ENCODE data around the gene STIMATE.

Gene STIMATE

DNA sequence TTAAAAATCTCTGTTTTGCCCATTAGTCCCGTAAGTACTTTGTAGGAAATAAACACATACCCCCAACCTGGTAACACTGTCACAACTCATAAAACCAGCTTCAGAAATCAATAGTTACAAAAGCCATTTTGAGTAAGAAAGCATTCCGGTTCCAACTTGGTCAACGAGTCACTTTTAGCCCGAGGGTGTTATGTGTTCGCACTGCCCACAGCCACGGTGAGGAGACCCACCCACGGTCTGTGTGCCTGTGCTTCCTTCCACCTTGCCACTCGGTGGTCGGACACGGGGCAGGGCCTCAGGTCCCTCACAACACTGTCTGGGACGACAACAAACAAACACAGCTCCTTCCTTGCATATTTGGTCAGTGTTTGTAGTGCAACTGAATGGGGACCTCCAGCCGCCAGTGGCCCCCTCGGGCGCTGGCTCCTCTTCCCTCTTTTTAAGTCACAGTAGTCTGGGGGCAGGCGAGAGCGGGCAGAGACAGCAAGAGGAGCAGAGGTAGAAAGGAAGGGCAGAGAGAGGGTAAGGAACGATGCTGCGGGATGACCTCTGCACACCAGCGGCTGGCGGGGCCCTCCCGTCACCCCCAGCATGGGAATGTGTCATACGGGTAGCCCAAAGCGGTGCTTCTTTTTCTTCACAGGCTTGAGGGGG lies 57.3 kb downstream of the STIMATE start:
- no peak for DNase-seq

DNA sequence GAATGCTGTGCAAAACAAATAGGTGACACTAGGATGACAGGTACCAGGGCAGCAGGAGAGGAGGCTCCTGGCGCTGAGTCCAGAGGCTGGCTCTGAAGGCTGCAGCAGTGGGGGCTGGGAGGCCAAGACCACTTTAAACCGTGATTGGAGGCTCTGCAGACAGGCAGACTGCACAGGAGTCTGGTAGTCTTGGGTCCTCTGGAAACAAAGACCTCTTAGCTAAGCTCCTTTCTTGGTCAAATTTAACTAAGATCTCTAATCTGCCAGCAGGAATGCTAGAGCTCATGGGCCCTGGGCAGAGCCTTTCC lies 58.1 kb downstream of the STIMATE start:
- no peak for DNase-seq

- DNase-seq = no peak
Observed at GRCh38 chr3:52838561-52839267, 58.6 kb downstream of the STIMATE start.

GRCh38 chr3:52836986-52837385 lies 60.4 kb downstream of the STIMATE start:
- DNase-seq = no peak

DNA sequence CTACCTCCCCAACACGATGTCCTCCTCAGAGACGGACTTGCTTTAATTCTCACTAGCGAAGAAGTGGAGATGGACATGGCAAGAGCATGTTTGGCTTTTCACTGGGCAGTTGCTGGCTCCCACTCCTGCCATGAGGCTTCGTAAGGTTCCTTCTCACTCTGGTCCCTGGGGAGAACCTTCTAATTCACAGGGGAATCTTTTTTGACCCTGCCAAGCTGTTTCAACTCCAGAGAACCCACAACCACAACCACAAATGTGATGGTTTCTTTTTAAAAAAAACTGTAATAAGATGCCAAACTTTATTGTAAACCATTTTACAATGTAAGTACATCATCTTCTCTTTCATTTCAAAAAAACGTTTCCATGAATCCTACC lies 60.9 kb downstream of the STIMATE start:
- DNase-seq = no peak

GRCh38 chr3:52835766-52836470 lies 61.4 kb downstream of the STIMATE start:
- DNase-seq = no peak

- DNase-seq = no peak
Observed at GRCh38 chr3:52834871-52835501, 62.4 kb downstream of the STIMATE start, which contains the start of gene MUSTN1. Gene MUSTN1 (minus strand): TSS chr3:52835019. CDS start chr3:52834948, 71 bp downstream.

DNA sequence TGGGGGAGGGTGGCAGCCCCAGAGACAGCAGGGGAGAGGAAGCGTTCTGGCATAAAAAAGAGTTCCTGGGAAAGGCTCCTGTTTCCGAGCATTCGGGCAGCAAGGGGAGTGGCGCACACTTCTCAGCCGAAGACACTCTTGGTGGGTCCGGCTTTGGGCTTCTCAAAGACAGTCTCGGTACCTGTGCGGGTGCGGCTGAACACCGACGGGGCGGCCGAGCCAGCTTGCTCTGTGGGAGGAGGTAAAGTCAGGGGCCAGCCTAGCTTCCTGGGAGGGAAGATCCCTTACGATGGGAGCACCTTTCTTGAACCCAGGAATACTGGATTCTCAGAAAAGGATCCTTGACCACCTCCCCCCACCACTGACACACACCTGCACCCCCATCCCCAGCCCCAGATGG lies 64.1 kb downstream of the STIMATE start:
- no peak for DNase-seq

- peak in 1 of 2 donors; percentile 34 for DNase-seq
Observed at GRCh38 chr3:52831500-52832301, 65.6 kb downstream of the STIMATE start.

DNA sequence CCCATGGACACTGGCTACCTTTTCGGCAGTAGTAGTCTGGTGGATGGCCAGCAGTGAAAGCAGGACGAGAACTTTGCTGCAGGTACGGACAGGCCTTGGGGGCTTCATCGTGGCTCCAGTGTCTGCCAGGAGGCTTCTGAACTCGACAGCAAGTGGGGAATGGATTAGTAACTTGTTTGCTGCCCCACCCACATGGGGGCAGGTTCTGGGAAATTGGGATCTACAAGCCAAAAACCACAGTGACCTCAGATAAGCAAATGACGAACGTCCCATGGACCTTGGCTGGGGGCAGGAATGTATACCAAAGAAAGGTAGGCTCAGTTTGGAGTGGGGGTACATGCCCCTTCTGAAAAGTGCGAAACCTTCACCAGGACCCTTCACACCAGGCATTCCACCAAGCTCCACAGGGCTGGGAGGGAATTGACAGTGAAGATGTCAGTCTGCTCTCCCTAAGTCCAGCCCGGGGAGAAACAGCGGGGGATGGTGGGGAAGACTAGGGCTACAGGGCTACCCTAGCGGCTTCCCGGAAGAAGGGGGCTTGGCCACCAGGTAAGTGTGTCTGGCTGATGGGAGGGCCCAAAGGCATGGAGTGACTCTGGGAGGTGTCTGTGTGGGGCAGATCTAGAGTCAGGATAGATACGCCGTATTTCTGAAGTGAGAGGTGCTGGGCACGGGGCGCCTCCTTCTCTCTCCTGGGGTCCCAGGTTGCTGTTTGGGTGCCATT lies 66.7 kb downstream of the STIMATE start, which contains the start of gene ITIH4:
ITIH4 (minus strand) TSS at position 138 of the 724 bp plus-strand sequence; CDS start at position 108, 30 bp downstream.
- no peak for DNase-seq

- DNase-seq = peak in 1 of 2 donors; percentile 14
Observed at GRCh38 chr3:52829906-52830463, 67.4 kb downstream of the STIMATE start.

- DNase-seq = no peak
Observed at GRCh38 chr3:52829482-52829881, 67.9 kb downstream of the STIMATE start.

- DNase-seq = no peak
Observed at GRCh38 chr3:52827866-52828376, 69.4 kb downstream of the STIMATE start.

DNA sequence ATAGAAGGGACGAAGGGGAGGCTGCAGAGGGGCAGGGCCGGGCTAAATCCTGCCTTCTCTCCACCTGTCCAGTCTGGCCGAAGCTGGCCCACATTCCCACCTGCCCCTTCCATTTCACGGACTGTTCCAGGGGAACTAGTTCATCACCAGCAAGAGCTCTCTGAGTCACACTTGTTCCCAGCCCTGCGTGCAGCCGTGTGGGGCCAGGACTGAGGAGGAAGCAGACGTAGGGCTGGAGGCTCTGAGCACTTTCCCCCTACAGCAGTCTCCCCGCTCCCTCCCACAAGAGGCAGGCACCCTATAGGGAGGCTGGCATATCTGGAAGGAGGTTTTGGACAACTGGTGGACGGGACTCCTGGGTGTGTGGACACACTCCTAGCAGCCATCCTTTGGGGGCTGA lies 69.9 kb downstream of the STIMATE start:
- DNase-seq = peak in 1 of 2 donors; percentile 24

DNA sequence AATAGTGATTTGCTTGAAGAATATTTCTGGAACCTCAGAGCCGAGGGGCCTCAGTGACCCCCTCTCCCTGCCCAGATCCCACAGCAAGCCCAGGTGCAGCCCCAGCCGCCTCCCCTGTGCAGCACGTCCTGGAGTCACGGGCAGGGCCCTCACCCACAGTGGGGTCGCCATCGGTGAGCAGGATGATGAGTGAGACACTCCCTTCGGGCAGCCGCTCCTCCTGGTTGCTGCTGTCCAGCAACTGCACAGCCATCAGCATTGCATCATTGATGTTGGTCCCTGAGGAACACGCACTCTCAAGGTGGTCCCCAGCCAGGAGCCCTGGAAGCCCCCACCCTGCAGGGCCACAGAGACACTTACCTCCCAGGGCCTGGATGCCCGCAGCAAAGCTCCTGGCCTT lies 73.3 kb downstream of the STIMATE start:
- DNase-seq = no peak

- DNase-seq = no peak
Observed at GRCh38 chr3:52822363-52822762, 75.0 kb downstream of the STIMATE start.

DNA sequence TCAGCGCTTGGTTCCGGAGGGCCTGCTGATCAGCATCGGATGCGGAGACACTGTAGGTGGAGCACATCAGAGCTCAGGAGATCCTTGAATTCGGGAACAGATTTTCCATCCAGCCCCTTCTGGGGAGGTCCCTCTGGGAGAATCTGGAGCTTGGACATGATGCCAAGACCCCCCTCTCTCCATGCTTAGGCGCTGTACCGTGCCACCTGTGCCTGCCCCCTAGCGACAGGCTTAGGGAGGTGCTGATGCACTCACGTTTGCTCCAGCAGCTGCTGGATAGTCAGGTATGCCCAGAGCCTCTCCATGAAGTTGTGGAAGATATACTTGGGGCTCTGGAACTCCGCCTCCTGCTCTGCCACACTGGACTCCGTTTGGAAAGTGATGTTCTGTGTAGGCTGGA lies 76.6 kb downstream of the STIMATE start:
- peak in 1 of 2 donors; percentile 9 for DNase-seq

GRCh38 chr3:52819936-52820335 lies 77.4 kb downstream of the STIMATE start:
- no peak for DNase-seq

DNA sequence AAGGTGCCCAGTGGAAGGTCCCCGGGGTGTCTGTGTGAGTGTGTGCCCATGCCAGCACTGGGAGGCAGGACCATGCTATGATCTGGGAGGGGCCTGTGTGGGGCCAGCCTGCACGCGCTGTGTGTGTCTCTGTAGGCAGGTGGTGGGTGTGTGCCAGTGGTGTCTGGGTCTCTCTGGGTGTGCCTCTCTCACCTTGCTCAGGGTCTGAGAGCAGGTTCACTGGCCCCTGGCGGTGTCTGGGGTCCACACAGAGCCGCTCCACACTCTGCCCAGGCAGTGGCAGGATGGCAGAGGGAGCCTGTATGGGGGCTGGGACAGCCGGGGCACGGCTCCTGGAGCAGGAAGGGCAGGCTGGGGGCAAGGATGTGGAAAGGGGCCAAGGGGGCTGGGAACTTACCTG lies 79.5 kb downstream of the STIMATE start:
- no peak for DNase-seq

- no peak for DNase-seq
Observed at GRCh38 chr3:52817221-52817620, 80.1 kb downstream of the STIMATE start.

DNA sequence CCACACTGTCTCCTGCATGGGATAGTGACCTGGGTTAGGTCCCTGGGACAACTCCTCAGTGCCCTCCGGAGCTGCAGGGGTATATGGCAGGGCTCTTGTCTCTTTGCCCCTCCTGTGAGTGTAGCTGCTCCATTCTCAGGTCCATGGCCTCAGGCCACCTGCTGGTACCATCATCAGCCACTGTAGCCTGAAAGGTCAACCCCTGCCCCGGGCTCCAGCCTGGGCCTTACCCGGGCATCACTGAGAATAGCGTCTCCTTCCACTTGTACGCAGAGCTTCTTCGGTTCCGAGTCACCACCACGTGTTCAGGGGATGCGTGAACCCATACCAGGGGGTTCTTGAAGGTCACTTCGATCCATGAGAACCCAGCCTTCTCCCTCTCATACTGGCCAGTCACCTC lies 80.7 kb downstream of the STIMATE start:
- DNase-seq = no peak
